Stimulated activated CD4-positive, alpha-beta T cell treated with anti-CD3 and anti-CD28 coated beads, Interleukin-12 subunit alpha, Interleukin-12 subunit beta, amount 100 ng/mL, for 24 hours (primary cell): ENCODE measurements around the gene AARS2.

Experiments used
- DNase-seq, 2 experiments: peaks; one replicate each; pipeline ENCODE4 v3.0.0-alpha.2; 2020; ENCODE audit warnings: low read depth in 2 of 2

AARS2 gene

GRCh38 chr6:44301106-44301505 is 12.0 kb downstream of the AARS2 start:
- DNase-seq: no peak

GRCh38 chr6:44300292-44300823 is 12.8 kb downstream of the AARS2 start:
- no peak for DNase-seq

GRCh38 chr6:44298864-44299263 is 14.3 kb downstream of the AARS2 start:
- no peak for DNase-seq

- DNase-seq: no peak
Measured at GRCh38 chr6:44298055-44298803, 14.9 kb downstream of the AARS2 start.

- peak in 1 of 2 experiments; percentile 50 for DNase-seq
Measured at GRCh38 chr6:44297063-44298038, 15.8 kb downstream of the AARS2 start.

- DNase-seq: no peak
Measured at GRCh38 chr6:44294832-44295791, 18.0 kb downstream of the AARS2 start.

- DNase-seq: no peak
Measured at GRCh38 chr6:44292661-44293365, 20.3 kb downstream of the AARS2 start.

- DNase-seq: no peak
Measured at GRCh38 chr6:44291841-44292240, 21.3 kb downstream of the AARS2 start.

GRCh38 chr6:44289726-44290260 is 23.4 kb downstream of the AARS2 start:
- no peak for DNase-seq

- no peak for DNase-seq
Measured at GRCh38 chr6:44286747-44287146, 26.4 kb downstream of the AARS2 start.

- DNase-seq: no peak
Measured at GRCh38 chr6:44286285-44286565, 26.9 kb downstream of the AARS2 start.

- DNase-seq: no peak
Measured at GRCh38 chr6:44285552-44286284, 27.4 kb downstream of the AARS2 start.

- no peak for DNase-seq
Measured at GRCh38 chr6:44284867-44285266, 28.3 kb downstream of the AARS2 start.

GRCh38 chr6:44284121-44284520 is 29.0 kb downstream of the AARS2 start:
- no peak for DNase-seq

GRCh38 chr6:44278774-44279697 is 34.1 kb downstream of the AARS2 start:
- DNase-seq: no peak

- DNase-seq: no peak
Measured at GRCh38 chr6:44278315-44278714, 34.8 kb downstream of the AARS2 start.

- DNase-seq: no peak
Measured at GRCh38 chr6:44277763-44278162, 35.4 kb downstream of the AARS2 start.

GRCh38 chr6:44276667-44277640 is 36.2 kb downstream of the AARS2 start:
- DNase-seq: no peak
